DMS114 treated with DMSO at 0.1 percent for 48 hours (cell line): ENCODE results near the gene GATM.
"Not testable (repeated sequence)": the region's sequence is repeated elsewhere in the genome, so short reads cannot be mapped to it uniquely, and the experiment has no call there.

Source experiments
- DNase-seq: peaks from one replicate; lab custom pipeline; 2025; ENCODE audit not compliant: unreplicated experiment; lab: John Stamatoyannopoulos, UW

Gene GATM

DNA sequence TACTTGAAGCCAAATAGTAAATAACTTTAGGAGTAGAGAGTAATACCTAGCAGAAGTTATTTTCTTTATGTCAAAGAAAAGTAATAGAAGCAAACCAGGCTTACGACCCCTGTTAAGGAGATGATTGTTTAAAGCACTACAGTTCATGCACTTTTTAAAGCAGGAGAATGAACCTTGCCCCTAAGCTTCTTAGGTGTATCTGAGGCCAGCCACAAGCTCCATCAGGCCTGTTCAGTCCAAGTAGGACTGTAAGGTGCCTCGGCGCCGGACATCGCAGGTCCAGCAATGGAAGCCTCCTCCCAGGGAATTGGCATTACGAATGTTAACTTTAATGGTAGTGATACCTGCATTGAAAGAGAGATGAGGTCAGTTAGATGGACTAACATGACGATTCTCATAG is 16.5 kb downstream of the GATM start:
- DNase-seq, result no peak

DNA sequence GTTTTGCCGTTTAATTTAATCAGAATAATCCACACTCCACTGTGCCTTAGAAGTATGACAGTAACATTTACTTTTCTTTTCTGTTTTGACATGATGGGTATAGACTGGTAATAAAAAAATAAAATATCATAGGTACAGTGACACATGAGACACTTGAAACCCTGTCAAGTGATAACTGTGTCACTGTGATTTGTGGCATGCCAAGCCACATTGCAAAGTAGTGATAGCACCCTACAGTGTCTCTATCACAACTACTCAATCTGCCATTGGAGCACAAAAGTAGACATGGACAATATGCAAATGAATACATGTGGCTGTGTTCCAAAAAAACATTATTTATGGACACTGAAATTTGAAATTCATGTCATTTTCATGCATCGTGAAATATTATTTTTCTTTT is 22.5 kb downstream of the GATM start:
- DNase-seq, result no peak

DNA sequence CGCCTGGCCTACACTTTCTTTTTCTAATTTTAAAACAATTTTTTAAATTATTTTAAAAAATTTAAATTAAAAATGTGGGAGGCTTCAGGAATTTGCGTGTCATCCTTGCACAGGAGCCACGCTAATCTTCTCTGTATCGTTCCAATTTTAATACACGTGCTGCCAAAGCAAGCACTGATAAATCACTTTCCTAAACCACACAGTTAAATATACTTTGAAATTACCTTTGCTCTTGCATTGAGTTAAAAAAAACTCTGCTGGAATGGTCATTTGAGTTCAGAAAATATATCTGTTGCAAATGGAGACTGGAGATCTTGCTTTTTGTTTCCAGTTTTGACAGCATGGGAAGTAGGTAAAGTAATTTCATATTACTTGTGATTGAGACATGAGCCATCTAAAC is 23.6 kb downstream of the GATM start:
- DNase-seq, result no peak

- DNase-seq, result no peak
Measured at GRCh38 chr15:45351227-45351626, 27.1 kb downstream of the GATM start.

DNA sequence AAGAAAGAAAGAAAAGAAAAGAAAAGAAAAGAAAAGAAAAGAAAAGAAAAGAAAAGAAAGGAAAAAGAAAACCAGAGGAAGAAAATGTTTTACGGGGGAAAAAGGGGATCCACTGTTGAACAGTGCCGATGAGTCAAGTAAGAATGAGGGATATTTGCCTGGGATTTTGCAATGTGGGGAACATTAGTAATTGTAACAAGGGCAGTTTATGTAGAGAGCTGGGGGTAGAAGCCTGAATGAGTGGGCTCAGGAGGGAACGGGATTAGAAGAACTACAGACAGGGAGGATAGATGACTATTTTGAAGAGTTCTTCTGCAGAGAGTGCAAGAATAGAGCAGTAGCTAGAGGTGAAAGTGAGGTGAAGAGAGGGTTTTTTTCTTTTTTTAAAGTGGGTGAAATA is 28.7 kb downstream of the GATM start:
- DNase-seq, result no peak

DNA sequence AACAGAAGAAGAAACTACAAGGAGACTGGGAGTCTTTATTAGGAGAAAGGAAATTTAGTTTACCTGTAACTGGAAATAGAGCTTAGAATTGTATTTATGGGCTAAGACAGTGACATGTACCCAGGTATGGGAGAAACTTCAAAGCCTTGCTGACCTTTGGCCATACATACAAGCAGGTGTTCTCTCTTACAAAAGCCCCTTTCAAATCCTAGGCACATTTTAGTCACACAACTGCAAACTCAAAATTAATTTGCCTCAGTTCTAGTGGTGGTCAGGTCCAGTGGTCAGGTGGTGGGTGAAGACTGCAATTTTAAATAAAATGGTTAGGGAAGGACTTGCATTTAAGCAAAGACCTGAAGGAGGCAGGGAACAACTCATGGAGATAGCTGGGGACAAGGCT is 30.4 kb downstream of the GATM start:
- no peak for DNase-seq

DNA sequence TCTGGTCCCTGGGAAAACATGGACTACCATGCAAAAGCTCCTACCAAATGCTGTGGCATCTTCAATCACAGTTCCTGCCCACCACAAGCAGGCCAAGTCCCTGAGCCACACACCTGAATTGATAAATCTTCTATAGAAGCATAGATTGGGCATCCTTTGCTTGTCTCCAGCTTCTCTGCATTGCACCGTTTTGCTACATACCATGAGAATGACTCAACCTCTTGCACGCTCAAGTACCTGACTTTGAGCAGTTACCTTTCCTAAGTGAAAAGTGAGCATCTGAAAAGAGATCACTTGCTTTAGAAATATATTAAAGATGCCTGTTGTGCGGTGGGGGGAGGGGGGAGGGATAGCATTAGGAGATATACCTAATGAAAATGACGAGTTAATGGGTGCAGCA is 31.3 kb downstream of the GATM start:
- DNase-seq, result no peak

GRCh38 chr15:45346381-45346780 is 32.0 kb downstream of the GATM start:
- no peak for DNase-seq

GRCh38 chr15:45343258-45343860 is 35.0 kb downstream of the GATM start:
- DNase-seq, result no peak

DNA sequence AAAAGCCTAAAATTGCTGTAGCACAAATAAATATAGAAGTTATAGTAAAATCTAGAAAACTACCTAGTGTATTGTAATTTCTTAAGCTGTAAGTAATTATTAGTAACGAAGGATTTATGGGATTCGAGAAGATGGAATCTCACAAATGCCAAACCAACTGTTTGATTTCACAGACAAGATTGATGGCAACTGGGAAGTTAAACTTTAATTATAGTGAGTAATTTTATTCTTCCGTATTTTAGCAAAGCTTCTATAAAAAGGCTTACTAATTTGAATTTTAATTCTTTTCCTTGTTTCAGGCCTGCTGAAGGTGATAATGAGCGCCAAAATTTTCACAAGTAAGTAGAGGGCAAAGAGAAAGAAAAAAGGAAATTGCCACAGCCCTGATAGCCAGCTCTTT is 36.6 kb downstream of the GATM start:
- DNase-seq, result no peak

DNA sequence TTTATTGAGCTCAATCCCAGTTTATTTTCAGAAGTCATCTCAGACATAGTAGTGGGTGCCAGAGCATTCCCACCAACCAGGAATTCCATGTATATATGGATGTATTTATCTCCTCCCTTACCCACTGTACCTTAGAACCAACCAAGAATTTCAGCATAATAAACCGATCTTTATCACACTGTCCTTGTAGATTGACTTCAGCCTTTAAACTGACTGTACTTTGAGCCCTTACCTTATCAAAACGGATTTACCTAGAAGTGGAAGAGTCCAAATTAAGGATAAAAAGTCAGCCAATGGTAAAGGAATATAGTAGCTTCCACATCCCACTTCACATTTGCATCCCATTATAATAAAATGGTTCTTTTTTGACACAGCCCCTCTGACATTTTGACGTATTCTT is 37.9 kb downstream of the GATM start:
- DNase-seq, result no peak

DNA sequence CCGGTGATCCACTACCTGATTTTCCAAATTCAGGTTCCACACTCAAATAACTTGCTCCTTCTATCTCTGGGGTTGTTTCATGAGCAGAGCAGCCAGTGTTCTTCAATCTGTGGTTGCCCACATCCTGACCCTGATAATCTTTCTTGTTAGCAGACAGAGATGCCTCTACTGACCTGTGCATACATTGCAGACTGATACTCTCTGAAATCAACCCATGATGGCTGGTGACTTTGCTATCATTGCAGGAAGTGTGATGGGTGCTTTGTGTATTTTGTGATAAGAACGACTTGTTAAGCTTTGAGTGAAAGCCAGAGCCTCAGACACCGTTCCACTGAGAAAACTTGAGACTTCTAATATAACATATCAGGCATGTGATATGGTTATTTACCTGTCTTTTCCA is 39.9 kb downstream of the GATM start:
- DNase-seq, result no peak

- no peak for DNase-seq
Measured at GRCh38 chr15:45337224-45337623, 41.1 kb downstream of the GATM start.

- no peak for DNase-seq
Measured at GRCh38 chr15:45333550-45333949, 44.8 kb downstream of the GATM start.

DNA sequence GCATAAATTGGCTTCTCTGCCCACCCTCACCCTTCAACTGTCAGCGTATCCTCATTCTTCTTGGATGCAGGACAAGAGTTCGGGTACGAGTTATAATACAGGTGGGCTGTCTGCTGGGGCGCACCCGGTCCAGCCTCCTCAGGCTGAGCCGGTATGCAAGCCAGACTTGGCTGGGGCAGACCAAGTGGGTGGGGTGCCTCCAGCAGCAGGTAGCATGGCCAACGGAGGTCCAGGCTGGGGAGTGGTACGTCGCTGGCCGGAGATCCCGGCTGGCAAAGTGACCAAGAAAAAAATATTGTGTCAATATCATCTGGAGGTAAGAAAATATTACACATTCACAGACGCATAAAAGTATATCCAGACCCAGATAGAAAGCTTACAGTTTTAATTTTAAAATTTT is 45.6 kb downstream of the GATM start:
- DNase-seq, result no peak

DNA sequence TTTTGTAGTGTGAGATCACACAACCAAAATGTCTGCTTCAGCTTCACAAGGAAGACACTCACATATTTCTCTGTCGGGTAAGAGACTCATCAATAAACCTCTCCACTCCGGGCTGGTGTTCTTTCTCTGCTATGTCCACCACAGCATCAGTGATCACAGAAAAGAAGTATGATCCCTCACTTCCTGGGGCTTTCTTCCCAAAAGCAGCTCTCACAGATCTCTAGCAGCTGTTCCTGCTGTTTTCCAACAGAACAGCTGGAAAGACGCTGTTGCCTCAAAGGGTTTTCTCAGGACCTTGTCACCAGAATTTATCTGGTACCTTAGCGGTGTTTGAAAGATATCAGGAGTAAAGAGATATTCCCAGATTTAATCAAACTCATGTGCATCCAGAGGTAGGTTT is 46.4 kb downstream of the GATM start:
- DNase-seq, result no peak

DNA sequence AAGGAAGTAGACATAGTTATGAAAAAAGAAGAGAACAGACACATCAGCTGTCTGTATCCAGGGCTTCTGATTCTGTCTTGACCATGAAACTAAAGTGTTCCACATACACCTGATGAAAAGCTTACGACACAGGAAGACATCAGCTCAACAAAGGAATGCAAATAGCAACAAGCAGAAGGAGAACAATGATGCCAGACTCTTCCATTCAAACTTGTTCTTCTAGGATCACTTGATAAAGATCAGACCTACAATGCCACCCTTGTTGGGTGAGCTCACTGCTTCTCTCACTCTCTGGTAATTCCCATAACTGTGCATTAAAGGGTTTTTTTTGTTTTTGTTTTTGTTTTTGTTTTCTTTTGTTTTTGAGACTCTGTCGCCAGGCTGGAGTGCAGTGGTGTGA is 49.7 kb downstream of the GATM start:
- no peak for DNase-seq

- DNase-seq, result no peak
Measured at GRCh38 chr15:45326741-45327140, 51.6 kb downstream of the GATM start.

DNA sequence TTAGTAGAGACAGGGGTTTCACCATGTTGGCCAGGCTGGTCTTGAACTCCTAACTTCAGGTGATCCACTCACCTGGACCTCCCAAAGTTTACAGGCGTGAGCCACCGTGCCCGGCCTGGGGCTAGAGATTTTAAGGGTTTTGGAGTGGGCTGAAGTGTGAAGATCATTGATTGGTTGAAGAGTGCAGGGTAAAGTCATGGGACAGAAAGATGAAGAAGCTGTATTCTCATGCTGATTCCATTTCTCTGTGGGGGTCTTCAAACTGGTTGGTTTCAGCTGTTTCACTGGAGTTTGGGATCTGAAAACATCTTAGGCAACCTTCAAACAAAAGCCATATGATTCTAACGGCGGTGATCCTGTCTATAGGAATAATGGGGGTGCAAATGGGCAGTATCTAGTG is 52.1 kb downstream of the GATM start:
- DNase-seq, result no peak

DNA sequence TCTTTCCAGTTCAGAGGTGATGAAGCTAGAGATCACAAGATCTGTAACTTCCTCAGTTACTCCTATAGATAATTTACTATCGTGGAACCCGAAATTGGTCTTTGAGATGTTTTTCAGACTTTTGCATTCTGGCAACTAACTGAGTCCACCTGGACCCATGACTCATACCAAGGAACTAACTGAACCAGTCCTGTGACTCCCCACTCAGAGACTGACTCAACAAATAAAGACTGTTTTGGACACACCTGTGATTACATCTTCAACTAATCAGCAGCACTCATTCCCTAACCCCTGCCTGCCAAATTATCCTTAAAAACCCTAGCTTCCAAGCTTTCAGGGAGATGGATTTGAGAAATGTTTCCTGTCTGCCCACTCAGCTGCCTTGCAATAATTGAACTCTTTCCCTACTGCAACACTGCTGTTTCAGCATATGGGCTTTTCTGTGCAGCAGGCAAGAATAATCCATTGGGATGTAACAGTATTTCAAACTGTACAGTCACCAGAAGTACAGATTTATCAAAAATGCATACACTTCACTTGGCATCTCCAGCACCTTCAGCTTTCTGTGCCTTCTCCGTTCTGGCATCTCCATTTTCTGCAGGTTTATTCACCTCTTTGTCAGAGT is 57.7 kb downstream of the GATM start:
- DNase-seq, result no peak

GRCh38 chr15:45319472-45320214 is 58.7 kb downstream of the GATM start:
- DNase-seq, result no peak

- no peak for DNase-seq
Measured at GRCh38 chr15:45314960-45315359, 63.4 kb downstream of the GATM start.

DNA sequence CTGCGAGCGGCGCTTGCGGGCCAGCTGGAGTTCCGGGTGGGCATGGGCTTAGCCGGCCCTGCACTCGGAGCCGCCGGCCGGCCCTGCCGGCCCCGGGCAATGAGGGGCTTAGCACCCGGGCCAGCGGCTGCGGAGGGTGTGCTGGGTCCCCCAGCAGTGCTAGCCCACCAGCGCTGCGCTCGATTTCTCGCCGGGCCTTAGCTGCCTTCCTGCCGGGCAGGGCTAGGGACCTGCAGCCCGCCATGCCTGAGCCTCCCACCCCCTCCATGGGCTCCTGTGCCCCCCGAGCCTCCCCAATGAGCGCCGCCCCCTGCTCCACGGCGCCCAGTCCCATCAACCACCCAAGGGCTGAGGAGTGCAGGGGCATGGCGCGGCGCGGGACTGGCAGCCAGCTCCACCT is 64.2 kb downstream of the GATM start:
- DNase-seq, result not testable (repeated sequence)
